GM19372 (cell line): ENCODE measurements around the gene UHRF1.
"Not testable (repeated sequence)": the region's sequence is repeated elsewhere in the genome, so short reads cannot be mapped to it uniquely, and the experiment has no call there.

Experiments
- ATAC-seq: cut with Tn5 transposase; IDR thresholded peaks from one replicate; pipeline ENCODE4 v1.9.1; 2021; ENCODE audit warnings: mild to moderate bottlenecking, low read depth, moderate library complexity; ENCODE audit not compliant: unreplicated experiment

The UHRF1 gene

DNA sequence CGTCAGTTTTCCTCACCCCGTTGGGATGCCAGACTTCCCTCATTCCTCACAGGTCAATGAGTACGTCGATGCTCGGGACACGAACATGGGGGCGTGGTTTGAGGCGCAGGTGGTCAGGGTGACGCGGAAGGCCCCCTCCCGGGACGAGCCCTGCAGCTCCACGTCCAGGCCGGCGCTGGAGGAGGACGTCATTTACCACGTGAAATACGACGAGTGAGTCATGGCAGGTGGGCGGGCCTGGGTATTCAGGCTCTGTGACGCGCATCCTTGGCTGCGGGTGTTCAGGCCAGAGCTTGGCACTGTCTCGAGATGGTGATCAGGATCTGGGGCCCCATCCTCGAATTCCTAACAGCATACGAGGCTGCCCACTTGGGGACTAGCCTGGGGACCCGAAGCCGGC, 21.4 kb downstream of the UHRF1 start:
- no peak for ATAC-seq

- ATAC-seq = no peak
Measured at GRCh38 chr19:4932711-4933110, 23.4 kb downstream of the UHRF1 start.

DNA sequence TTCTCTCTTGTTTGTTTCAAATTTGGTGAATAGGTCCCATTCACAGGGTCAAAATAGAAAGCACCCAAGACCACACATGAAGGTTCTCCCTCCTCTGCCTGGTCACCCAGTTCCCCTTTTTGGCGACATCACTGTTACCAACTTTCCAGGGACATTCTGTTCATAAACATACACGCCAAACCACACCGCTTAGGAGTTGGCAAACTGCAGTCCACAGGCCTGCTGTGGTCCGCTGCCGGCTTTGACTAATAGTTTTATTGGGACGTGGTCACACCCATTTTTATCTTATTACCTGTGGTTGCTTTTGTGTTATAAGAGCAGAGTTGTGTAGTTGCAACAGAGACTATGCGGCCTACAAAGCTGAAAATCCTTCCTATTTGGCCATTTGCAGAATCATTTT, 24.2 kb downstream of the UHRF1 start:
- no peak for ATAC-seq

GRCh38 chr19:4935444-4935843, 26.1 kb downstream of the UHRF1 start:
- no peak for ATAC-seq

DNA sequence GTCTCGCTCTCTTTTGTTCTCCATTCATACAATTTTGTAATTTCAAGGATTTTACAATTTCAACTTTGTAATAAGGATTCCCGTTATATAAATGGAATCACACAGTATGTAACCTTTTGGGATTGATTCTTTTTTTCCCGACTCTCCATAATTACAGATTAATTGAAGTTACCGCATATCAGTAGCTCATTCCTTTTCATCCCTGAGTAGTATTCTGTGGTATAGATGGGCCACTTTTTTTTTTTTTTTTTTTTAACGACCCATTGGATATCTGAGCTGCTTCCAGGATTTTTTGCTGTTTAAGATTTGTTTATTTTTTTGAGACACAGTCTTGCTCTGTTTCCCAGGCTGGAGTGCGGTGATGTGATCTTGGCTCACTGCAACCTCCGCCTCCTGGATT, 27.8 kb downstream of the UHRF1 start:
- ATAC-seq = no peak

DNA sequence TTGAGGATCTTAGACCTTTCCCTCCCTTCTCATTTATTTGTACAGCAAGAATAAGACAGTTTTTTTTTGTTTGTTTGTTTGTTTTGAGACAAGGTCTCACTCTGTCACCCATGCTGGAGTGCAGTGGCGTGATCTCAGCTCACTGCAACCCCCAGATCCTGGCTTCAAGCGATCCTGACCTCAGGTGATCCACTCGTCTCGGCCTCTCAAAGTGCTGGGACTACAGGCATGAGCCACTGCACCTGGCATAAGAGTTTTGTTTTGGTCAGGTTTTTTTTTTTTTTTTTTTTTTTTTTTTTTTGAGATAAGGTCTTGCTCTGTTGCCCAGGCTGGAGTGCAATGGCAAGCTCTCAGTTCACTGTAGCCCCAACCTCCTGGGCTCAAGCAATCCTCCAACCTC, 29.2 kb downstream of the UHRF1 start:
- ATAC-seq = not testable (repeated sequence)

DNA sequence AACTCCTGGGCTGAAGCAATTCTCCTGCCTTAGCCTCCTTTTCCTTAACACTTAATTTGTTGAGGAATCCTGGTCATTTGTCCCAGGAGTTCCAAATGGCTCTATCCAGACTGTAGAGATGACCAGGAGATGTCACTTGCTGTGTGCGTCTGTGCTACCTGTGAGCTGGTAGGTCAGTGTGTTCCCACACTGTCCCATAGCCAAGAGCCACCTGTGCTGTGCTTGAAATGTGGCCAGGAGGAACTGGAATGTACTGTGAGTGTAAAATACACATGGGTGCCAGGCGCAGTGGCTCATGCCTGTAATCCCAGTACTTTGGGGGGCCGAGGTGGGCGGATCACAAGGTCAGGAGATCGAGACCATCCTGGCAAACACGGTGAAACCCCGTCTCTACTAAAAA, 30.2 kb downstream of the UHRF1 start:
- no peak for ATAC-seq

- ATAC-seq = not testable (repeated sequence)
Measured at GRCh38 chr19:4941638-4942169, 32.4 kb downstream of the UHRF1 start.

- not testable (repeated sequence) for ATAC-seq
Measured at GRCh38 chr19:4950650-4951049, 41.3 kb downstream of the UHRF1 start.

DNA sequence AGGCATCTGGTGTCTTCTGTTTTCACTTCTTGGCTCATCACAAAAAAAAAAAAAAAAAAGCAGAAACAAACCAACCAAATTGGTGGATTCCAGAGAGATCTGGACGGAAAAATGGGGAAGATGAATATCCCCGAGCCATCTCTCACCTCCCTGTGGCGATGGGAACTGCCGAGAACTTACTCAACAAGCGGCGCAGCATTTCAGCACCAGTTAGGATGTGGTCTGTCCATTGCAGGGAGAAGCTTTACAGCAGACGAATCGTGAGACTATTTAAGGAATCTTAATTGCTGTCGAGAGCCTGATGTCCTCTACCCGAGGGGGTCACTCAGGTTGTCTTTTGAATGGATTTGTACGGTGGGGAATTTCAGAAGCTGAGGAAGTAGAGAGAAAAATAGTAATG, 42.4 kb downstream of the UHRF1 start:
- ATAC-seq = no peak

DNA sequence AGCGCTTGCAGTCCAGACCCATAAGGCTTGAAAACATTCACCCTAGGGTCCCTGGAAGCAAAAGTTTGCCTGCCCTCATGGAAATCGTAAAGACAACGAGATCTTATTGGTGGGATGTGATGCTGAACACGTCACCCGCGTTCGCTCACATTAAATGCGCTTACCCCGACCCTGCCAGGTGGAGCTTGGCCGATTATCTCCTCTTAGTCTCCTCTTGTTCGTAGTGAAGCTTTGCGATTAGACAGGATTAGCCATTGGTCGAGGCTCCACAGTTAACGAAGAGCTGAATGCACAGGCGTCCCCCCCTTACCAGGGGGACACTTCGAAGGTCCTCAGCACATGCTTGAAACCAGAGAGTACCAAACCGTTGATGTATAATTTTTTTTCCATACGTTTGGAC, 43.6 kb downstream of the UHRF1 start:
- no peak for ATAC-seq

GRCh38 chr19:4954320-4955149, 45.2 kb downstream of the UHRF1 start:
- ATAC-seq = not testable (repeated sequence)

DNA sequence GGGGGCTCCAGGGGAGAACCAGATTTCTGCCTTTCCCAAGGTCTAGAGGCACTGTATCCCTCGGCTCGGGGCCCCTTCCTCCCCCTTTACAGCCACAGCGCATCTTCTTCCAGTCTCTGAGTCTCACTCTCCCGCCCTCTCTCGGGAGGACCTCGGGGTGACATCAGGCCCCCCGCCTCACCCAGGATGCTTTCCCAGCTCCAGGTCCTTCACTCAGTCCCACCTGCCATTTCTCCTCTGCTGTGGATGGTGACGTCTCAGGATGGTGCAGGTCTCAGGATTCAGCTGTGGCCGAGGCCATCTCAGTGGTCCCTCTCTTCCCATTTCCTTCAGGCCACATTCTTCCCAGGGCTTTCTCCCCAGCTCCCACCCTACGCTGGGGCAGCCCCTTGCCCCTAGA, 46.0 kb downstream of the UHRF1 start:
- no peak for ATAC-seq

DNA sequence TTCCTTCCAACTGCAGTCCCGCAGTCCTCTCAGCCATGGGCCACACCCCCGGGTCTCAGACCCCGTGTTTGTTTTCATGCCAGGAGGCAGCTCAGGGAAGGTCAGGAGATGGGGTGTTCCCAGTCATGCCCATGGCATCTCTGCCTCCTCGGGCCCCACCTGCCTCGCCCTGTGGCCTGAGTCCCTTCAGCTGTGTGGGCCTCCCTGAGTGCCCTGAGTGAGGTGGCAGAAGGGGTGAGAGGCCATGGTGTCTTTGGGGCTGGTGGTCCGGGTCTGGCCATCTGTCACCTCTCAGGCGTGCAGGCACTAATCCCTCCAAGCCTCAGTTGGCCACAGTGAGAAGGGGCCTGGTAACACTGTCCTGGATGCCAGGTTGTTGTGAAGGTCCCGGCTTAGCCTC, 48.7 kb downstream of the UHRF1 start:
- no peak for ATAC-seq

DNA sequence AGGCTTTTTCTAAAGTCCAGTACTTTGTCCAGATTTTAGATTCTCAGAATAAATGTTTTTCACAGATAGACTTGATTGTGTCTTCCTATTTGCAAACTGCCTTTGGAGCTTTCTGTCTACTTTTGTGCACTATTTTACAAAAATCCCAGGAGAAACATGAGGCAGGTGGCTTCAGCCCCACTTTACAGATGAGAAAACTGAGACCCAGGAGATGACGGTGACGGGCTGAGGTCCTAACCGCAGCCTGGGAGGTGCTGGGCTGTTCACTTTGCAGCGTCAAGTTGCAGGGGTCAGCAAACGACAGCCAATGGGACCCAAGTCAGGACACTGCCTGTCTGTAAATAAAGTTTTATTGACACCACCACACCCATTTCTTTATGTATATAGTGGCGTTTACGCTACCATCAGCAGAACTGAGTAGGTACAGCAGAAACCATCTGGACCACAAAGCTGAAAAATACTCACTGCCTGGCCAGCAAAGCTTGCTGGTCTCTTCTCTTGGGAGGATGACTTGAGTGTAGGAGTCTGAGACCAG, 52.9 kb downstream of the UHRF1 start:
- no peak for ATAC-seq

DNA sequence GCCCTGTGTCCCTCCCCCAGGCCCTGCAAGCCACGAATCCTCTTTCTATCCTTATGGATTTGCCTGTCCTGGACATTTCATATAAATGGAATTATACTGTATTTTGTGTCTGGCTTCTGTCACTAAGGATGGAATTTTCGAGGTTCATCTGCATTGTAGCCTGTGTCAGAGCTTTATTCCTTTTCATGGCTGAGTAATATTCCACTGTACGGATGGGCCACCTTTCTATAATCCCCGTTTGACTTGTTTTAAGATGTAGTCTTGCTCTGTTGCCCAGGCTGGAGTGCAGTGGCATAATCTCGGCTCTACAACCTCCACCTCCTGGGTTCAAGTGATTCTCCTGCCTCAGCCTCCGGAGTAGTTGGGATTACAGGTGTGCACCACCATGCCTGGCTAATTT, 55.8 kb downstream of the UHRF1 start:
- ATAC-seq = no peak

- ATAC-seq = no peak
Measured at GRCh38 chr19:4966591-4966990, 57.3 kb downstream of the UHRF1 start.

DNA sequence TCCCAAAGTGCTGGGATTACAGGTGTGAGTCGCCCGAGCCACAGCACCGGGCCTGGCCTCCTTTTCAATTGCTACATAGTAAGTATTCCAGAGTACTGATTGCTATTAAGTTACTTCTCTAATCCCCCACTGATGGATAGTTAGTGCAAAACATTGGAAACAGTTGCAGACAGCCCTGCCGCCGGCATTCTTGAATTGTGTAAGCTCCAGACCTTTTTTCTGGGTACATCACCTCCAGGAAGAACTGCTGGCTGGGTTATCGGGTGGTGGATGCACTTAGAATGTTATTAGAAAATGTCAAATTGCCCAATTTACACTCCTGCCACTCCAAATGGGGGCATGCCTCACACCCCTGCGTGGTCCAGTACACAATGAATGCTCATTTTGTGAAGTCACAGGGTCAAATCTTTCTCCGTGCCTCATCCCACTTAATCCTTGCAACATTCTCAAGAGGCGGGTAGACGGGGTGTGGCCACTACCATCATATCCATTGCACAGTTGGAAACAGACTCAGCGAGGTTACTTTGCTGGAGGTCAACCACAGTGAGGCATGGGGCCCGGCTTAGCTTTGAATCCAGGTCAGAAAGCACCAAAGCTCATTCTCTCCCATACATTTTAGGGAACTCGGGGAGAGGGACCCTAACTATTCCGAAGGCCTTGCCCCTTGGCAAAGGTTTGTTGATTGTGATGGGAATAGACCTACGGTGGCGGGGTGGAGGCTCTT, 58.6 kb downstream of the UHRF1 start:
- no peak for ATAC-seq

GRCh38 chr19:4968462-4969291, 59.4 kb downstream of the UHRF1 start, which contains the start of gene KDM4B:
Gene KDM4B (plus strand): TSS chr19:4969113. CDS start chr19:5032891, 63,778 bp downstream.
- ATAC-seq = peak; percentile 87

GRCh38 chr19:4969292-4969771, 60.0 kb downstream of the UHRF1 start:
- ATAC-seq = no peak
